Esophagus squamous epithelium (tissue), 5 donors: ENCODE results near the gene DHRS1. TPM values are rescaled to one million over a fixed set of nuclear protein-coding genes. Genes with fewer than 3 reads are reported as not detected.

ENCODE experiments used
- DNase-seq: peaks from one replicate; lab custom pipeline; 2025; lab: John Stamatoyannopoulos, UW
- H3K27ac ChIP-seq, 4 donors: fragments of 200-600 bp; sonication (generic); one replicate each; pipeline ENCODE4 v1.5.1; 2016 to 2019; ENCODE audit warnings: mild to moderate bottlenecking in 1 of 4
- H3K27me3 ChIP-seq, 4 donors: fragments of 200-600 bp; sonication (generic); 1 replicate in 3 of 4; 2 replicates in 1 of 4; pipeline versions ENCODE4 v1.5.1 to v1.6.0; 2017 to 2021; ENCODE audit warnings: antibody characterized with exemption in 1 of 4
- H3K36me3 ChIP-seq, 3 donors: fragments of 200-600 bp; sonication (generic); one replicate each; pipeline ENCODE4 v1.5.1; 2016 to 2019
- H3K4me1 ChIP-seq, 3 donors: fragments of 200-600 bp; sonication (generic); one replicate each; pipeline ENCODE4 v1.5.1; 2017 to 2019
- H3K4me3 ChIP-seq, 4 donors: fragments of 200-600 bp; sonication (generic); 1 replicate in 3 of 4; 2 replicates in 1 of 4; pipeline ENCODE4 v1.5.1; 2016 to 2019; ENCODE audit warnings: mild to moderate bottlenecking in 2 of 4, moderate library complexity in 1 of 4
- H3K9me3 ChIP-seq, 3 donors: fragments of 200-600 bp; sonication (generic); one replicate each; pipeline ENCODE4 v1.5.1; 2016 to 2019
- CTCF ChIP-seq, 6 experiments: fragments of 450-650 bp in 4 of 6; fragments of 200-600 bp in 2 of 6; sonication (generic) in 2 of 6; IDR thresholded peaks; one replicate each; pipeline ENCODE4 v1.5.1; 2016 to 2019; ENCODE audit warnings: antibody characterized with exemption in 6 of 6, mild to moderate bottlenecking in 4 of 6, moderate library complexity in 4 of 6
- POLR2A ChIP-seq, 4 donors: fragments of 450-650 bp; IDR thresholded peaks; one replicate each; pipeline ENCODE4 v1.6.1; 2017; ENCODE audit warnings: antibody characterized with exemption in 4 of 4, mild to moderate bottlenecking in 4 of 4, moderate library complexity in 3 of 4
- WGBS, 2 donors: methylation state at CpG; one replicate each; pipeline ENCODE4 v1.1.5; 2018; 5-methylcytosine and 5-hydroxymethylcytosine counted together
- intact Hi-C: fragments of 100-400 bp; cut with DNase I; formaldehyde crosslinking; loops from one replicate; pipeline ENCODE4 v1.15.0; 2022
- total RNA-seq, 4 donors: library from RNA; depleted of rRNA; stranded (reverse); fragments of >200 nt; gene quantifications; one replicate each; pipeline ENCODE4 v1.1.0, GENCODE V29; 2016
- donor health status: DM: yes; HTN: yes; CAD: no.

DHRS1 gene
- total RNA-seq, 4 donors from 2014 or later, result 81.6 to 164 (median 101) TPM

GRCh38 chr14:24304019-24304387 is 4.4 kb upstream of the DHRS1 start:
- Histone ChIP-seq H3K27me3 (no peaks in the 10 kb centered on the region), H3K4me3 (no peak overlapping the region), H3K4me1 (peaks cover 23 to 45% (median 25%) of the 10 kb centered on the region in 3 donors), H3K9me3 (no peaks in the 10 kb centered on the region), H3K27ac (no peak overlapping the region), H3K36me3 (peaks cover 11 to 74% (median 44%) of the 10 kb centered on the region in 3 donors)
- DNase-seq, result no peak
- intact Hi-C loops, result no loop called here
- TF ChIP-seq POLR2A (IDR thresholded peaks at IDR 0.05) (no peak), CTCF (IDR thresholded peaks at IDR 0.05) (no peak)
- 93 to 95% methylated on average over 7 to 11 of the region's 11 CpGs for WGBS, 2 donors

GRCh38 chr14:24300326-24300980 is 873 bp upstream of the DHRS1 start:
- Histone ChIP-seq H3K27ac (peak overlapping the region; percentile 94 to 97 (median 96)), H3K4me3 (peak overlapping the region; percentile 60 to 92 (median 87)), H3K27me3 (no peaks in the 10 kb centered on the region), H3K36me3 (peaks cover 16 to 64% (median 33%) of the 10 kb centered on the region in 3 donors), H3K4me1 (peaks cover 20 to 59% (median 25%) of the 10 kb centered on the region in 3 donors), H3K9me3 (no peaks in the 10 kb centered on the region)
- TF ChIP-seq CTCF (IDR thresholded peaks at IDR 0.05), result no peak
- no peak for TF ChIP-seq POLR2A (IDR thresholded peaks at IDR 0.05)
- no peak for DNase-seq
- intact Hi-C loops, result no loop called here
- WGBS, 2 donors, result 21 to 30% methylated on average over 11 to 14 of the region's 16 CpGs

DNA sequence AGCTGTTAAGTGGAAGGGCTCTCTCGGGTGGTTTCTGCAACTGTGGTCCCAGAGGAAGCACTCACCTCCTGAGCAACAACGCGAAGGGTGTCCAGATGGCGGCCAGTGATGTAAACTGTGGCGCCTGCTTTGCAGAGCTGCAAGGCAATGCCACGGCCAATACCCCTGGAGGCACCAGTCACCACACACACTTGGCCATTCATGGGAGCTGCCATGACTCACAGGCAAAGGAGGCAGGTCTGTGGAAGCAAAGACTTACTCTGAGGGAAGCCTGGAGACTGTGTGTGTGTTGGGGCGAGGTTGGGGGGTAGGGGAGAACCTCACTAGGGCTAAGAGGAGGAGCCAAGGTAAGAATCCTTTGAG is 707 bp downstream of the DHRS1 start:
- H3K27ac ChIP-seq, result peak overlapping the region; percentile 94 to 97 (median 96)
- peaks cover 16 to 64% (median 18%) of the 10 kb centered on the region in 3 donors for H3K36me3 ChIP-seq
- TF ChIP-seq POLR2A (IDR thresholded peaks at IDR 0.05) (no peak), CTCF (IDR thresholded peaks at IDR 0.05) (no peak)
- intact Hi-C loops, result loop anchor here (2.0 kb wide), 1 partner anchor 56 kb away; the partner anchor contains the start of gene TINF2
- DNase-seq, result no peak
- 38 to 39% methylated on average over 2 to 6 of the region's 7 CpGs for WGBS, 2 donors
- H3K4me3 ChIP-seq, result peak overlapping the region; percentile 60 to 92 (median 87)
- peaks cover 20 to 59% (median 25%) of the 10 kb centered on the region in 3 donors for H3K4me1 ChIP-seq
- no peaks in the 10 kb centered on the region for H3K27me3 ChIP-seq
- no peaks in the 10 kb centered on the region for H3K9me3 ChIP-seq

DNA sequence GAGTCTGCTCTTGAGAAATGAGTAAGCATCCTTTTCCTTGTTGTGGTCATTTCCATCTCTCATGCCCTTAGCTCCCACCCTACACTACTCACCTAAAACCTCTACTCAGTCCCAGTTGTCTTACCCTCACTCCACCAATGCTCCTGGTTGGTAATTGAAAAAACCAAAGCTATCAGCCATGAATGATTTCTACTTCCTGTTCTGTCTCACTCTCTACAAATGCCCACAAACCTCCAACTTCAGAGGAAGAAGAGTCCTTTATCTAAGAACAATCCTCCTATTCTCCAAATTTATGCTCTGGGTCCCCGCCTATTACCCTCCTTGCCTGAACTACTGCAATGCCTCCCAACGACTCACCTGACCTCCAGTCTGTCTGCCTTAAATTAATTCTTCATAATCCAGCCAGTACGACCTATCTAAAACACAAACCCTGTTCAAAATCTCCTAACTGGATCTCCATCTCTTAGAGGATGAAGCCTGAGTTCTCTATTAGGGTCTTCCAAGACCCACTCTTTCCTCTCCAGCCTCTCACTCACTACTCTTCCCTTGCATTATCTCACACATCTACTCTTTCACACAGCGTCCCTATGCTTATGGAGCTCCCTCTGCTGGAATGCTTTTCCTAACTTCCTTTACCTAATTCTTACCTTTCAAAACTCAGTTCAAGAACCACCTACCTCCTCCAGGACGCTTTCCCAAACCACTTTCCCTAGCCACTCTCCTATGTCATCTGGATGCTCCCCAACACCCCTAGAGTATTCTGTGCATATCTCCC is 2.2 kb downstream of the DHRS1 start:
- intact Hi-C loops, result no loop called here
- 25 to 29% methylated on average over 5 of the region's 5 CpGs for WGBS, 2 donors
- Histone ChIP-seq H3K36me3 (peaks cover 10 to 64% (median 10%) of the 10 kb centered on the region in 3 donors), H3K4me3 (peak overlapping the region in 2 of 4 donors; percentile 2 to 12), H3K9me3 (no peaks in the 10 kb centered on the region), H3K4me1 (peaks cover 20 to 59% (median 25%) of the 10 kb centered on the region in 3 donors), H3K27me3 (no peaks in the 10 kb centered on the region), H3K27ac (peak overlapping the region; percentile 55 to 97 (median 78))
- no peak for DNase-seq
- TF ChIP-seq POLR2A (IDR thresholded peaks at IDR 0.05) (no peak), CTCF (IDR thresholded peaks at IDR 0.05) (peak in 5 of 6 experiments; percentile 25 to 70 (median 43))
